GM12878 (cell line): ENCODE measurements around the gene CMAS.

ENCODE experiments used
- NFIC ChIP-seq: IDR thresholded peaks from 2 replicates; pipeline ENCODE4 v1.6.1; 2012; ENCODE audit warnings: low read depth, mild to moderate bottlenecking, inconsistent platforms, low read length, moderate library complexity
- SP1 ChIP-seq: IDR thresholded peaks from one replicate; pipeline ENCODE4 v1.6.1; 2011; ENCODE audit warnings: low read depth, low read length
- YBX1 ChIP-seq: fragments of 450-650 bp; IDR thresholded peaks from 2 replicates; pipeline ENCODE4 v1.6.1; 2016; ENCODE audit warnings: antibody characterized with exemption
- TF ChIP-seq, protein P1 (sequence below): fragments of 450-650 bp; IDR thresholded peaks from 2 replicates; pipeline ENCODE4 v1.6.1; 2017; ENCODE audit warnings: mild to moderate bottlenecking, low read depth, inconsistent platforms; ENCODE audit not compliant: poor library complexity, severe bottlenecking
- TF ChIP-seq, protein P2 (sequence below): fragments of 450-650 bp; formaldehyde crosslinking; IDR thresholded peaks from 2 replicates; pipeline ENCODE4 v1.5.0; 2022; ENCODE audit warnings: mild to moderate bottlenecking, missing genetic modification characterization
- TF ChIP-seq, protein P3 (sequence below): IDR thresholded peaks from 2 replicates; pipeline ENCODE4 v1.6.1; 2011; ENCODE audit warnings: low read depth, mild to moderate bottlenecking, low read length, moderate library complexity, borderline replicate concordance; ENCODE audit errors: extremely low read depth

DNA sequence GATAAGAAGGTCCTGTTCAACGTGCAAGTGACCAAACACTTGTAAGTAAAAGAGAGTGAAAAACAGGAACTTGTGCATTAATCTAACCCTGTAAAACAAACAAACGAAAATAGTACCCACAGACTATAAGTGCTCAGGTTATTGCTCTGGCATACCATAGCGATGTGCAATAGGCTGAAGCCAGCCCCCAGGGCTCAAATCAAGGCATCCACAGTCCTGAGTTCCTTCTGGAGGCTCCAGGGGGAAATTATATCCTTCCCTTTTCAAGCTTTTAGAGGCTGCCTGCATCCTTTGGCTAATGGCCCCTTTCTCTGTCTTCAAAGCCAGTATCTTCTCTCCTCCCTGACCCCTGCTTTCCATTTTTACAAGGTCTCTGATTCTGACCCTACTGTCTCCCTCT is 8.1 kb upstream of the CMAS start:
- TF ChIP-seq, protein P1, sequence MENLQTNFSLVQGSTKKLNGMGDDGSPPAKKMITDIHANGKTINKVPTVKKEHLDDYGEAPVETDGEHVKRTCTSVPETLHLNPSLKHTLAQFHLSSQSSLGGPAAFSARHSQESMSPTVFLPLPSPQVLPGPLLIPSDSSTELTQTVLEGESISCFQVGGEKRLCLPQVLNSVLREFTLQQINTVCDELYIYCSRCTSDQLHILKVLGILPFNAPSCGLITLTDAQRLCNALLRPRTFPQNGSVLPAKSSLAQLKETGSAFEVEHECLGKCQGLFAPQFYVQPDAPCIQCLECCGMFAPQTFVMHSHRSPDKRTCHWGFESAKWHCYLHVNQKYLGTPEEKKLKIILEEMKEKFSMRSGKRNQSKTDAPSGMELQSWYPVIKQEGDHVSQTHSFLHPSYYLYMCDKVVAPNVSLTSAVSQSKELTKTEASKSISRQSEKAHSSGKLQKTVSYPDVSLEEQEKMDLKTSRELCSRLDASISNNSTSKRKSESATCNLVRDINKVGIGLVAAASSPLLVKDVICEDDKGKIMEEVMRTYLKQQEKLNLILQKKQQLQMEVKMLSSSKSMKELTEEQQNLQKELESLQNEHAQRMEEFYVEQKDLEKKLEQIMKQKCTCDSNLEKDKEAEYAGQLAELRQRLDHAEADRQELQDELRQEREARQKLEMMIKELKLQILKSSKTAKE = no peak
- no peak for TF ChIP-seq NFIC
- TF ChIP-seq, protein P2, sequence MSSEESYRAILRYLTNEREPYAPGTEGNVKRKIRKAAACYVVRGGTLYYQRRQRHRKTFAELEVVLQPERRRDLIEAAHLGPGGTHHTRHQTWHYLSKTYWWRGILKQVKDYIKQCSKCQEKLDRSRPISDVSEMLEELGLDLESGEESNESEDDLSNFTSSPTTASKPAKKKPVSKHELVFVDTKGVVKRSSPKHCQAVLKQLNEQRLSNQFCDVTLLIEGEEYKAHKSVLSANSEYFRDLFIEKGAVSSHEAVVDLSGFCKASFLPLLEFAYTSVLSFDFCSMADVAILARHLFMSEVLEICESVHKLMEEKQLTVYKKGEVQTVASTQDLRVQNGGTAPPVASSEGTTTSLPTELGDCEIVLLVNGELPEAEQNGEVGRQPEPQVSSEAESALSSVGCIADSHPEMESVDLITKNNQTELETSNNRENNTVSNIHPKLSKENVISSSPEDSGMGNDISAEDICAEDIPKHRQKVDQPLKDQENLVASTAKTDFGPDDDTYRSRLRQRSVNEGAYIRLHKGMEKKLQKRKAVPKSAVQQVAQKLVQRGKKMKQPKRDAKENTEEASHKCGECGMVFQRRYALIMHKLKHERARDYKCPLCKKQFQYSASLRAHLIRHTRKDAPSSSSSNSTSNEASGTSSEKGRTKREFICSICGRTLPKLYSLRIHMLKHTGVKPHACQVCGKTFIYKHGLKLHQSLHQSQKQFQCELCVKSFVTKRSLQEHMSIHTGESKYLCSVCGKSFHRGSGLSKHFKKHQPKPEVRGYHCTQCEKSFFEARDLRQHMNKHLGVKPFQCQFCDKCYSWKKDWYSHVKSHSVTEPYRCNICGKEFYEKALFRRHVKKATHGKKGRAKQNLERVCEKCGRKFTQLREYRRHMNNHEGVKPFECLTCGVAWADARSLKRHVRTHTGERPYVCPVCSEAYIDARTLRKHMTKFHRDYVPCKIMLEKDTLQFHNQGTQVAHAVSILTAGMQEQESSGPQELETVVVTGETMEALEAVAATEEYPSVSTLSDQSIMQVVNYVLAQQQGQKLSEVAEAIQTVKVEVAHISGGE (CRISPR knock-in tag) = no peak
- TF ChIP-seq SP1 = no peak
- no peak for TF ChIP-seq YBX1
- TF ChIP-seq, protein P3, sequence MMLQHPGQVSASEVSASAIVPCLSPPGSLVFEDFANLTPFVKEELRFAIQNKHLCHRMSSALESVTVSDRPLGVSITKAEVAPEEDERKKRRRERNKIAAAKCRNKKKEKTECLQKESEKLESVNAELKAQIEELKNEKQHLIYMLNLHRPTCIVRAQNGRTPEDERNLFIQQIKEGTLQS = no peak
